SK-N-DZ (cell line): ENCODE measurements around the gene C6orf62.
"Not testable (repeated sequence)": the region's sequence is repeated elsewhere in the genome, so short reads cannot be mapped to it uniquely, and the experiment has no call there.

ENCODE experiments used
- DNase-seq: peaks from one replicate; pipeline ENCODE4 v3.0.0-alpha.2; 2015; ENCODE audit warnings: low spot score

Gene C6orf62

GRCh38 chr6:24668066-24668996, 50.6 kb downstream of the C6orf62 start:
- not testable (repeated sequence) for DNase-seq

DNA sequence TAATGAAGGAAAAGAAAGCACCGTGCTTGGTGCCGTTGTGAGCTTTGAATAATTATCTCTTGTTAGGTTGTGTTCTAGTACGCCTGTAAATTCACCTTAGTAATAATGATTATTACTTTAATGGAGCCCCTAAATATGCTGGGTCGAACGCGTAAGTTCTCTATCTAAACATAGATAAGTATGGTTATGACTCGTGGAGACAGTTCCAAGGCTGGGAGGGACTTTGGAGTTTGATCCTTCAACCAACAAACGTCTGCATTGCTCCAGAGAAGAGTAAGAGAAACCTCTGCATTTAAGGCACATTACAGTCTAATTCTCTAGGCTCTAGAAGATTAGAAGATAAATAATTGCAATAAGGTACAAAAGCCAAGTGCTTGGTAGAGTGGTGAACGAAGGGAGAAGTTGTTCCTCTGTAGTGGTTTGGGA, 51.6 kb downstream of the C6orf62 start:
- DNase-seq = no peak

DNA sequence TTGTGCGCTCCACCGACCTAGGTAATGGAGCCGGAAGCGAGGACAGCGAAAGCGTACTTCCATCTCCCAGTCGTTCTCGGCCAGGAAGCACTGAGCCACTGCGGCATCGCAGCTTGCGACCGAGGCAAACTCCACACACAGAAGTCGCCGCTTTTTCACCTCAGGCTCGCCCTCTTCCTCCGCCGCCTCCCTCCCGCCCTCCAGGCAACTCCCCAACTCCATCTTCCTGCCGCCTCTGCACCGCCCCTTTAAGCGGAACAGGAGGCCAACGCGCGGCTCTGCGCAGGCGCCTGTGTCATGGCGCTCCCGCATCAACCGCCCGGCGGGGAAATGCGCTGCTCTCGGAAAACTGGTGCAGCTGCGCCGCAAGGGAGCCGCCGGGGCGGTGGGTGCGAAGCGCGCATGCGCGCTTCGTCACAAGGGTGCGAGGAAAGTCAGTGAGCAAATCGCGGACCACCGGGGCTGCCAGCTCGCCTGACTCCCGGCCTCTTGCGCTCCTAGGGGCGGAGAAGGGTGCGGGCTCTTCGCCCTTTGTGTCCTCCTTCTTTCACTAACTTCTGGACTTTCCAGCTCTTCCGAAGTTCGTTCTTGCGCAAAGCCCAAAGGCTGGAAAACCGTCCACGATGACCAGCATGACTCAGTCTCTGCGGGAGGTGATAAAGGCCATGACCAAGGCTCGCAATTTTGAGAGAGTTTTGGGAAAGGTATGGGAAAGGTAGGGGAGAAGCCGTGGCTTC, 52.1 kb downstream of the C6orf62 start, which contains the start of the genes ACOT13 and TDP2:
Gene ACOT13, plus strand, starts transcription at position 437 of the 737 bp plus-strand sequence. Its CDS starts 187 bp downstream, at position 624.
Gene TDP2, minus strand, starts transcription at position 259 of the 737 bp plus-strand sequence. Its CDS starts 37 bp downstream, at position 222.
- DNase-seq = peak; percentile 97

- DNase-seq = no peak
Observed at GRCh38 chr6:24666097-24666640, 52.8 kb downstream of the C6orf62 start.

- no peak for DNase-seq
Observed at GRCh38 chr6:24664046-24664987, 54.6 kb downstream of the C6orf62 start.

DNA sequence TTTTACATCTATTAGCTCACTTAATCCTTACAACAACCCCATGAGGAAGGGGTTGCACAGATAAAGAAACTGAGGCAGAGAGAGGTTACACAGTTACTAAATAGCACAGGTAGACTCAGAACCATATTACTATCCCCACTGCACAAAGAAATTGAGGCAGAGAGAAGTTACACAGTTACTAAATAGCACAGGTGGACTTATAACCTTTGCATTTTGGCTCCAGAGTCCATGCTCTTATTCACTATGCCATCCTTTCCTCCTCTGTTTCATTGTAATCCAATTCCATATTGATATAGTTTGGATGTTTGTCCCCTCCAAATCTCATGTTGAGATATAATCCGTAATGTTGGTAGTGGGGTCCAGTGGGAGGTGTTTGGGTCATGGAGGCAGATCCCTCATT, 55.8 kb downstream of the C6orf62 start:
- no peak for DNase-seq

GRCh38 chr6:24662236-24662635, 56.7 kb downstream of the C6orf62 start:
- DNase-seq = no peak

GRCh38 chr6:24661759-24662158, 57.2 kb downstream of the C6orf62 start:
- DNase-seq = not testable (repeated sequence)

DNA sequence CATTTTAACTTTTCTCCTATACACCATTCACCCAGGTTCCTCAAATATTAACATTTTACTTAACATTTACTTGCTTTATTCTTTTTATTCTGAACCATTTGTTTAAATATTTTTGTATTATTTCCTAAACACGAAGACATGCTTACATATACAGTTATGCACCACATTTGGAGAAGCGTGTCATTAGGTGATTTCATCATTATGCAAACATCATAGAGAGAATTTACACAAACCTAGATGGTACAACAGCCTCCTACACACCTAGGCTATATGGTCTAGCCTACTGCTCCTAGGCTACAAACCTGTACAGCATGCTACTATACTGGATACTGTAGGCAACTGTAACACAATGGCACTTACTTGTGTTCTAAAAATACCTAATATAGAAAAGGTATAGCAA, 58.8 kb downstream of the C6orf62 start:
- DNase-seq = no peak

- DNase-seq = no peak
Observed at GRCh38 chr6:24659561-24659960, 59.4 kb downstream of the C6orf62 start.

- no peak for DNase-seq
Observed at GRCh38 chr6:24658573-24659560, 60.1 kb downstream of the C6orf62 start.

DNA sequence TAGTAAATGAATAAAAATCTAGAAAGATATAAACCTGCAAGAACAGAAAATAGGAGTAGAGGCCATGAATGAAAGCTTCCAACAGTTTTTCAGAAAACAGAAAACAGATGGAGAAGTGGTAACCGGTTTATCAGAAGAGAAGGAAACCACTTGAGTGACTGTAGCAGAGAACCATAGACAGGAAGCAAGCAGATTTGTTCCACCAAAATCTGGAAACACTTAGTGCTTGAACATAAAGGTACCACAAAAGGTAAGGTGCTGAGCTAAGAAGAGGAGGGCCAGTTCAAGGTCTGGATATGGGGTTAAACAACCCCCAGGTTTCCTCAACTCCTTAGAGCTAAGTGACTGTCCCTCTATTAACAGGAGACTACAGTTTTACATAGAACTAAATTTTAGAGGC, 63.7 kb downstream of the C6orf62 start:
- no peak for DNase-seq
